Endothelial cell of umbilical vein (primary cell): ENCODE measurements around the gene C13orf46. TPM values are rescaled to one million over a fixed set of nuclear protein-coding genes. Genes with fewer than 3 reads are reported as not detected.

Experiments used
- BruUV-seq: library from RNA; stranded (reverse); fragments of 400-500 nt; replicated peaks from 2 replicates; lab custom pipeline; 2021; lab: Mats Ljungman, UMichigan
- CTCF ChIA-PET: fragments of 300-600, 350-600 bp; sonication (Branson Sonifier 250); formaldehyde crosslinking; loops from one replicate; lab custom pipeline; 2021; ENCODE audit warnings: antibody characterized with exemption, inconsistent platforms; lab: Charles Lee
- POLR2A ChIA-PET: fragments of 300-600, 350-600 bp; sonication (Branson Sonifier 250); formaldehyde crosslinking; loops from one replicate; lab custom pipeline; 2021; ENCODE audit warnings: antibody characterized with exemption, inconsistent platforms; lab: Charles Lee
- DNase-seq: peaks from one replicate; pipeline ENCODE4 v3.0.0-alpha.2; 2011; ENCODE audit warnings: low read depth, low spot score
- FAIRE-seq: peaks from 2 replicates; lab custom pipeline; 2011; peaks lifted over from hg19 to GRCh38; lab: Jason Lieb, UNC
- H2AFZ ChIP-seq: 2 replicates; pipeline ENCODE4 v1.6.0; 2012; ENCODE audit warnings: low read depth, low read length, control low read depth, inconsistent platforms
- H3K27ac ChIP-seq: 2 replicates; pipeline ENCODE4 v1.5.1; 2011; ENCODE audit warnings: low read depth, mild to moderate bottlenecking, control low read depth, low read length, moderate library complexity; ENCODE audit not compliant: insufficient read depth
- H3K27me3 ChIP-seq, 2 experiments: 2 replicates each; pipeline versions ENCODE4 v1.6.0 to v1.6.1; 2011; ENCODE audit warnings: low read length in 2 of 2, mixed read lengths in 1 of 2; ENCODE audit not compliant: control insufficient read depth in 2 of 2, insufficient read depth in 2 of 2
- H3K36me3 ChIP-seq, 2 experiments: 2 replicates in 1 of 2; 3 replicates in 1 of 2; pipeline ENCODE4 v1.5.1; 2011; ENCODE audit warnings: low read length in 2 of 2, mild to moderate bottlenecking in 1 of 2, moderate library complexity in 1 of 2; ENCODE audit not compliant: control insufficient read depth in 2 of 2, insufficient read depth in 2 of 2; ENCODE audit errors: extremely low read depth in 1 of 2
- H3K4me1 ChIP-seq: 3 replicates; pipeline ENCODE4 v1.5.1; 2011; ENCODE audit warnings: mild to moderate bottlenecking, low read length; ENCODE audit not compliant: control insufficient read depth, insufficient read depth; ENCODE audit errors: extremely low read depth
- H3K4me2 ChIP-seq: 2 replicates; pipeline ENCODE4 v1.6.1; 2011; ENCODE audit warnings: low read length, control low read depth, mixed read lengths; ENCODE audit not compliant: insufficient read depth
- H3K4me3 ChIP-seq, 3 experiments: fragments of 200-600 bp in 1 of 3; sonication (generic), shearing (Covaris generic) in 1 of 3; replicated peaks in 1 of 3; 2 replicates each; pipeline ENCODE4 v1.5.1; 2011 to 2016; ENCODE audit warnings: control low read depth in 3 of 3, low read length in 3 of 3, mild to moderate bottlenecking in 2 of 3, inconsistent platforms in 1 of 3, low read depth in 1 of 3, moderate library complexity in 1 of 3; ENCODE audit not compliant: insufficient read depth in 1 of 3
- H3K79me2 ChIP-seq: 2 replicates; pipeline ENCODE4 v1.6.0; 2012; ENCODE audit warnings: low read length, inconsistent platforms; ENCODE audit not compliant: control insufficient read depth, insufficient read depth
- H3K9ac ChIP-seq: replicated peaks from 2 replicates; pipeline ENCODE3; 2011; ENCODE audit warnings: low read length, control low read depth; ENCODE audit not compliant: insufficient read depth; ENCODE audit errors: extremely low read depth
- H3K9me1 ChIP-seq: replicated peaks from 3 replicates; pipeline ENCODE4 v1.6.0; 2011; ENCODE audit warnings: mild to moderate bottlenecking, low read length; ENCODE audit not compliant: control insufficient read depth, insufficient read depth; ENCODE audit errors: extremely low read depth
- H3K9me3 ChIP-seq: replicated peaks from 2 replicates; pipeline ENCODE4 v1.5.1; 2012; ENCODE audit warnings: low read length, inconsistent platforms; ENCODE audit not compliant: control insufficient read depth, insufficient read depth
- H4K20me1 ChIP-seq: replicated peaks from 2 replicates; pipeline ENCODE3; 2011; ENCODE audit warnings: mild to moderate bottlenecking, low read length; ENCODE audit not compliant: control insufficient read depth, insufficient read depth; ENCODE audit errors: extremely low read depth
- CTCF ChIP-seq, 2 donors: IDR thresholded peaks; 1 replicate in 1 of 2; 2 replicates in 1 of 2; pipeline ENCODE4 v1.5.1; 2011; ENCODE audit warnings: low read length in 2 of 2, mild to moderate bottlenecking in 2 of 2, moderate library complexity in 2 of 2, control low read depth in 1 of 2, inconsistent platforms in 1 of 2, low read depth in 1 of 2; ENCODE audit not compliant: insufficient read depth in 1 of 2; ENCODE audit errors: extremely low read depth in 1 of 2
- EZH2 ChIP-seq: IDR thresholded peaks from 2 replicates; pipeline ENCODE4 v1.6.1; 2012; ENCODE audit warnings: borderline replicate concordance, low read depth, mild to moderate bottlenecking, moderate library complexity, low read length, inconsistent platforms; ENCODE audit not compliant: severe bottlenecking
- FOS ChIP-seq: IDR thresholded peaks from 2 replicates; pipeline ENCODE4 v1.6.1; 2011; ENCODE audit warnings: mild to moderate bottlenecking, low read length, moderate library complexity, borderline replicate concordance; ENCODE audit not compliant: insufficient read depth
- GATA2 ChIP-seq: IDR thresholded peaks from 2 replicates; pipeline ENCODE4 v1.7.0; 2011; ENCODE audit warnings: low read depth, mild to moderate bottlenecking, moderate library complexity, mixed read lengths, low read length; ENCODE audit not compliant: insufficient read length, insufficient read depth
- JUN ChIP-seq: IDR thresholded peaks from 2 replicates; pipeline ENCODE4 v1.6.1; 2011; ENCODE audit warnings: borderline replicate concordance, low read depth; ENCODE audit not compliant: insufficient read length, insufficient read depth
- MAX ChIP-seq: IDR thresholded peaks from 2 replicates; pipeline ENCODE4 v1.6.1; 2011; ENCODE audit not compliant: insufficient read depth, insufficient read length
- MYC ChIP-seq: IDR thresholded peaks from one replicate; pipeline ENCODE4 v1.6.1; 2011; ENCODE audit warnings: mild to moderate bottlenecking, low read depth, low read length
- POLR2A ChIP-seq: IDR thresholded peaks from 2 replicates; pipeline ENCODE4 v1.6.1; 2012; ENCODE audit warnings: low read depth, mild to moderate bottlenecking, control low read depth, low read length
- POLR2AphosphoS5 ChIP-seq: IDR thresholded peaks from 2 replicates; pipeline ENCODE4 v1.6.1; 2012; ENCODE audit warnings: low read depth, mild to moderate bottlenecking, control low read depth, low read length, moderate library complexity; ENCODE audit not compliant: insufficient read depth
- dilution Hi-C: fragments of 300-500 bp; cut with MboI; formaldehyde crosslinking; loops from one replicate; pipeline ENCODE4 v1.15.0; 2019; ENCODE audit warnings: low sequenced_read_pairs; ENCODE audit not compliant: extremely low pct_ligation_motif_present
- intact Hi-C: fragments of 100-400 bp; cut with micrococcal nuclease; formaldehyde crosslinking; loops from one replicate; pipeline ENCODE4 v1.10.0; 2022
- polyA plus RNA-seq, 4 experiments: library from polyadenylated mRNA; depleted of rRNA in 3 of 4; stranded (reverse) in 3 of 4; unstranded in 1 of 4; fragments of >200 nt; gene quantifications; 2 replicates each; pipeline versions ENCODE4 v1.2.1 to v1.2.3, GENCODE V29; 2011 to 2012; ENCODE audit warnings: missing spikeins in 1 of 4
- total RNA-seq: library from RNA; stranded (reverse); gene quantifications from 2 replicates; pipeline ENCODE4 v1.2.3, GENCODE V29; 2021

C13orf46 gene
- total and polyA plus RNA-seq, 2 donors (not counting 3 experiments of a cell fraction or from before 2014, with no cell fraction given), result 1.3 to 1.7 TPM

GRCh38 chr13:113974304-113975281 lies 717 bp upstream of the C13orf46 start:
- intact Hi-C loops, result no loop called here
- Histone ChIP-seq H3K4me1 (no peaks in the 10 kb centered on the region), H2AFZ (no peak overlapping the region), H3K4me2 (no peak overlapping the region), H3K27me3 (no peaks in the 10 kb centered on the region), H3K79me2 (no peaks in the 10 kb centered on the region), H3K9me1 (no peaks in the 10 kb centered on the region), H4K20me1 (no peaks in the 10 kb centered on the region), H3K27ac (no peak overlapping the region), H3K36me3 (peaks cover 0 to 35% of the 10 kb centered on the region in 2 experiments), H3K9ac (no peak overlapping the region), H3K9me3 (no peaks in the 10 kb centered on the region), H3K4me3 (no peak overlapping the region)
- FAIRE-seq, result no peak
- no peak for DNase-seq
- TF ChIP-seq JUN (no peak), CTCF (IDR thresholded peaks at IDR 0.05; ENCODE audit: extremely low read depth in 1 of 2, insufficient read depth in 1 of 2, low read depth in 1 of 2, low read length in 2 of 2) (no peak), MAX (no peak), EZH2 (no peak), GATA2 (no peak), POLR2AphosphoS5 (no peak), MYC (no peak), FOS (no peak), POLR2A (no peak)
- dilution Hi-C loops, result no loop called here
- no TSS peak for BruUV-seq
- ChIA-PET POLR2A (no interaction called here), CTCF (no interaction called here)
